Suprapubic skin (tissue), 4 donors: ENCODE measurements around the gene RB1. TPM values are rescaled to one million over a fixed set of nuclear protein-coding genes. Genes with fewer than 3 reads are reported as not detected.
A peak's percentile ranks its signal among the peaks of the same experiment; 100 is the strongest.

ENCODE experiments used
- DNase-seq, 2 donors: peaks; one replicate each; pipeline ENCODE4 v3.0.0-alpha.2; 2019; ENCODE audit warnings: low spot score in 2 of 2
- H3K27ac ChIP-seq: fragments of 200-600 bp; sonication (generic); one replicate; pipeline ENCODE4 v1.5.1; 2019
- H3K27me3 ChIP-seq: fragments of 200-600 bp; sonication (generic); one replicate; pipeline ENCODE4 v1.5.1; 2019
- H3K36me3 ChIP-seq: fragments of 200-600 bp; sonication (generic); one replicate; pipeline ENCODE4 v1.5.1; 2019
- H3K4me1 ChIP-seq: fragments of 200-600 bp; sonication (generic); one replicate; pipeline ENCODE4 v1.5.1; 2019
- H3K4me3 ChIP-seq: fragments of 200-600 bp; sonication (generic); one replicate; pipeline ENCODE4 v1.5.1; 2019; ENCODE audit warnings: mild to moderate bottlenecking
- H3K9me3 ChIP-seq: fragments of 200-600 bp; sonication (generic); one replicate; pipeline ENCODE4 v1.5.1; 2019
- CTCF ChIP-seq, 2 donors: fragments of 200-600 bp in 1 of 2; fragments of 450-650 bp in 1 of 2; sonication (generic) in 1 of 2; IDR thresholded peaks; one replicate each; pipeline ENCODE4 v1.5.1; 2016 to 2019; ENCODE audit warnings: antibody characterized with exemption in 2 of 2, mild to moderate bottlenecking in 1 of 2, moderate library complexity in 1 of 2
- EP300 ChIP-seq: sonication (generic); formaldehyde crosslinking; IDR thresholded peaks from one replicate; pipeline ENCODE4 v1.6.1; 2017; ENCODE audit warnings: antibody characterized with exemption
- POLR2A ChIP-seq, 2 donors: fragments of 450-650 bp; IDR thresholded peaks; one replicate each; pipeline ENCODE4 v1.6.1; 2017; ENCODE audit warnings: antibody characterized with exemption in 2 of 2, mild to moderate bottlenecking in 2 of 2, moderate library complexity in 2 of 2
- POLR2AphosphoS5 ChIP-seq, 3 donors: sonication (generic); formaldehyde crosslinking; IDR thresholded peaks; one replicate each; pipeline ENCODE4 v1.6.1; 2017; ENCODE audit warnings: antibody characterized with exemption in 3 of 3
- WGBS: methylation state at CpG from one replicate; pipeline ENCODE4 v1.1.5; 2018; 5-methylcytosine and 5-hydroxymethylcytosine counted together
- total RNA-seq, 4 donors: library from RNA; depleted of rRNA; stranded (reverse); fragments of >200 nt; gene quantifications; one replicate each; pipeline ENCODE4 v1.1.0, GENCODE V29; 2016

Gene RB1
- total RNA-seq, 4 donors from 2014 or later, result 18.0 to 31.5 (median 20.7) TPM

GRCh38 chr13:48318821-48319511 is 15.4 kb downstream of the RB1 start:
- H3K4me3 ChIP-seq, result peak overlapping the region; percentile 41
- no peaks in the 10 kb centered on the region for H3K9me3 ChIP-seq
- H3K4me1 ChIP-seq, result no peaks in the 10 kb centered on the region
- H3K27ac ChIP-seq, result no peak overlapping the region
- H3K27me3 ChIP-seq, result no peaks in the 10 kb centered on the region
- TF ChIP-seq CTCF (IDR thresholded peaks at IDR 0.05) (no peak), POLR2AphosphoS5 (IDR thresholded peaks at IDR 0.05) (no peak), EP300 (no peak), POLR2A (IDR thresholded peaks at IDR 0.05) (no peak)
- H3K36me3 ChIP-seq, result peaks cover 3% of the 10 kb centered on the region
- WGBS, result 64% methylated on average over 39 of the region's 47 CpGs
- peak in 1 of 2 donors; percentile 72 for DNase-seq

DNA sequence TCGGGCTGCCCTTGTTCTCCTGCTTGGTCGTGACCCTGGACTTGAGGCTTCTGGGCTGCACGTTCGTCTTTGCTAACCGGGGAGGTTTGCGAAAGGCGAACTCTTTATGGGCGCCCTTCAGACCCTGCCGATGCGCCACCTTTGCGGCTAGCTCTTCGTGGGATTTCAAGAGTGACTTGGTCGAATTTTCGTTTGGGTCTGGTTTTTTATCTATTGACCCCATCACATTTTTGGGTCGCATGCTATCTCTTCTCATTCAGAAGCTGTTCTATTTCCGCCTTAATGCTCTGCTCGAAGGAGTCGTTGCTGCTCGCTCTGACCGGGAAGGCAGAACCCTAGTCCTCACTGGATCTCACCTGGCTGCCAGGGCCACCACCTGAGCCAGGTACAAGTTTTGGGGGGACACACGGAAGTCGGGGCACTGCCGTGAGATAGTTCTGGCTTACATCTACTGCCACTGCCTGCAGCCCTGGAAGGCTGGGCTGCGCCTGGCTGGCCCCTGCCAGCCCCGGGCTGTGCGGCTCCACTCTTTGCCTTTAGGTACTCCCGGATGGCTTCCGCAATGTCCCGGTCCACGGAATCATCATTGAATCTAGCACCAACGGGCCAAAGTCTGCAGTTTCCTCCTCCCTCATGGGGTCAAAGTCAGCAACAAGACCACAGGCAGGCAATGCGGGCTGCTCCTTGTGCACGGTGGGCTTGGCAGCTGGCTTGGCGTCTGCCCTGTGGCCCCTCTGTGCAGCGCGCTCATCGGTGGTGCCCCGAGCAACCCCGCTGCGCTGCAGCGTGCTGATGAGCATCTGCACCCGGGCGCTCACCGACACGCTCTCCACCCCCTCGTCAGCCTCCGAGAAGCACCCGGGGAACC is 16.2 kb downstream of the RB1 start:
- peaks cover 3% of the 10 kb centered on the region for H3K36me3 ChIP-seq
- H3K4me1 ChIP-seq, result no peaks in the 10 kb centered on the region
- WGBS, result 75% methylated on average over 37 of the region's 48 CpGs
- no peak overlapping the region for H3K27ac ChIP-seq
- no peak for TF ChIP-seq EP300
- TF ChIP-seq CTCF (IDR thresholded peaks at IDR 0.05), result no peak
- TF ChIP-seq POLR2AphosphoS5 (IDR thresholded peaks at IDR 0.05), result no peak
- no peak for TF ChIP-seq POLR2A (IDR thresholded peaks at IDR 0.05)
- DNase-seq, result no peak
- H3K27me3 ChIP-seq, result no peaks in the 10 kb centered on the region
- H3K4me3 ChIP-seq, result peak overlapping the region; percentile 41
- H3K9me3 ChIP-seq, result no peaks in the 10 kb centered on the region

DNA sequence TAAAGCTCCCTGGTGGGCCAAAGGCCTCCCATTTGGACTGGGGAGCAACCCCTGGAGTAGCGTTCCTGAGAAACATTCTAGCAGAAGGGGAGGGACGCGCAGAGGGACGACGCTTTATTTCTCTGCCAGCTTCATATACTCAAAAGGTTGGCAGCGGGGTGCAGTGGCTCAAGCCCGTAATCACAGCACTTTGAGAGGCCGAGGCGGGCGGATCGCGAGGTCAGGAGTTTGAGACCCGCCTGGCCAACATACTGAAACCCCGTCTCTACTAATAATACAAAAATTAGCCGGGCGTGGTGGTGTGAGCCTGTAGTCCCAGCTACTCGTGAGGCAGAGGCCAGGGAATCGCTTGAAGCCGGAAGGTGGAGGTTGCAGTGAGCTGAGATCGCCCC is 16.8 kb downstream of the RB1 start:
- Histone ChIP-seq H3K27me3 (no peaks in the 10 kb centered on the region), H3K4me3 (peak overlapping the region; percentile 41), H3K4me1 (no peaks in the 10 kb centered on the region), H3K27ac (no peak overlapping the region), H3K9me3 (no peaks in the 10 kb centered on the region), H3K36me3 (peaks cover 3% of the 10 kb centered on the region)
- 62% methylated on average over 19 of the region's 20 CpGs for WGBS
- no peak for TF ChIP-seq EP300
- no peak for TF ChIP-seq CTCF (IDR thresholded peaks at IDR 0.05)
- no peak for TF ChIP-seq POLR2AphosphoS5 (IDR thresholded peaks at IDR 0.05)
- no peak for TF ChIP-seq POLR2A (IDR thresholded peaks at IDR 0.05)
- DNase-seq, result no peak

DNA sequence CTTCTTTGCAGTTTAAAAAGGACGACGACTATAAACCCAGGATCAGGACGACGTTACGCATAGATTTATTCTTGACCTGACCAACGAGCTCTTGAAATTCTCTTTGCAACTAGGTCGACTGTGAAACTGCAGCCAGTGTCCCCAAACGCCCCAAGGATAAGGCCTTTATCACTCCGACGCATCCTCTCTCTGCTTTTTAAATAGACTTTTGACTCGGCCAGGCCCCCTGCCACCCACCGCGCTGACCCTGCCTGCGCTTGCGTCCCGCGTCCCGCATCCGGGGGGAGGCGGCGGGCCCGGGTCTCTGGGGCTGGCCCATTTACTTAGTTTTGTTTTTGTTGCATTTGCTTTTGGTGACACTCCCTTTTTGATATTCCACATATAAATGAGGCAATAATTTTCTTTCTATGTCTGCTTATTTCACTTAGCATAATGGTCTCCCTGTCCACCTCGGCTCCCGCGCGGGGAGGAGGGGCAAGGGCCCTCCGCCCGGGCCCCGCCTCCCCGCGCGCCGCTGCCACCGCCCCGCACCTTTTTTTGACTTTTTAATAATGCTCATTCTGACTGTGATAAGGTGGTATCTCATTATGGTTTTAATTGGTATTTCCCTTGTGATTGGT is 17.4 kb downstream of the RB1 start:
- no peaks in the 10 kb centered on the region for H3K27me3 ChIP-seq
- no peaks in the 10 kb centered on the region for H3K9me3 ChIP-seq
- TF ChIP-seq POLR2AphosphoS5 (IDR thresholded peaks at IDR 0.05) (no peak), CTCF (IDR thresholded peaks at IDR 0.05) (no peak), EP300 (no peak), POLR2A (IDR thresholded peaks at IDR 0.05) (no peak)
- 65% methylated on average over 35 of the region's 35 CpGs for WGBS
- no peak for DNase-seq
- H3K4me3 ChIP-seq, result peak overlapping the region; percentile 41
- H3K4me1 ChIP-seq, result no peaks in the 10 kb centered on the region
- no peak overlapping the region for H3K27ac ChIP-seq
- peaks cover 3% of the 10 kb centered on the region for H3K36me3 ChIP-seq

- H3K36me3 ChIP-seq, result peaks cover 3% of the 10 kb centered on the region
- no peaks in the 10 kb centered on the region for H3K9me3 ChIP-seq
- H3K27ac ChIP-seq, result no peak overlapping the region
- no peak for DNase-seq
- no peaks in the 10 kb centered on the region for H3K27me3 ChIP-seq
- no peaks in the 10 kb centered on the region for H3K4me1 ChIP-seq
- no peak for TF ChIP-seq POLR2A (IDR thresholded peaks at IDR 0.05)
- H3K4me3 ChIP-seq, result no peak overlapping the region
These were observed 18.7 kb downstream of the RB1 start for GRCh38 chr13:48322294-48322693.
